ENCODE measurements around the gene FGF12.

The FGF12 gene

DNA sequence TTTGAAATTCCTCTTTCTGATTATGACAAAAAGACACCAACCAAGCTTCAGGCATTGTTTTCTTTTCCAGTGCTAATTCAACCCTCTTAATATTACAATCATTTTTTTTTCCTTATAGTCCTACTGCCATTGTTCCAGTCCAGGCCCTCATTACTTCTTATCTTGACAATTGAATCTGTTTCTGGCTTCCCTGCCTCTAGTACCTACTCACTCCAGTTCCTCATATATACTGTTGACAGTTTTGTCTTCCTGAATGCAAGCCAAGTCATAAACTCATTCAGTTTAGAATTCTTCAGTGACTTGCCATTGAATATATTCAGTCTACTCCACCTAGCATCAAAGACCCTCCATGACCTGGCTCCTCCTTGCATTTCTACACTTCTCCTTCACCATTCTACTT, 507.4 kb downstream of the FGF12 start:
- in situ Hi-C loops (cut with MboI; ENCODE audit: low sequenced_read_pairs), result loop anchor here (25.0 kb wide), 1 partner anchor 217 kb away; no protein-coding TSS in a partner anchor

DNA sequence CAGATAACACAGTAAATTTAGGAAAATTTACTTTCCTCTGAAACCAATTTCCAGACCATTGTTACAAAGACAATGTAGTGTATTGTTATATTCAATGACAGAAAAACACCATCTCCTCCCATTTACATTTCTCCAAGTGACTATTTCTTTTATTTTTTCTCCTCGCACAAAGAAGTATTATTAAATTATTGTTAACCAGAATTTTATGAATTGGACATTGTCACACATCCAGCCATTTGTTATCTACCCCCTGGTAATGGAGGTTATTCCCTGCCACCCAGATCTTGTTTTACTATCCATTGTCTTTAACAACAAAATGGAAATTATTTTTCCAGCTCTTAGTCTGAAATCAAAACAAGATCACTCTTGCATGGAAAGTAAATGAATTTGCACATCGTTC, 511.3 kb downstream of the FGF12 start:
- in situ Hi-C loops (cut with MboI; ENCODE audit: low sequenced_read_pairs), result loop anchor here (25.0 kb wide), 1 partner anchor 221 kb away; no protein-coding TSS in a partner anchor

DNA sequence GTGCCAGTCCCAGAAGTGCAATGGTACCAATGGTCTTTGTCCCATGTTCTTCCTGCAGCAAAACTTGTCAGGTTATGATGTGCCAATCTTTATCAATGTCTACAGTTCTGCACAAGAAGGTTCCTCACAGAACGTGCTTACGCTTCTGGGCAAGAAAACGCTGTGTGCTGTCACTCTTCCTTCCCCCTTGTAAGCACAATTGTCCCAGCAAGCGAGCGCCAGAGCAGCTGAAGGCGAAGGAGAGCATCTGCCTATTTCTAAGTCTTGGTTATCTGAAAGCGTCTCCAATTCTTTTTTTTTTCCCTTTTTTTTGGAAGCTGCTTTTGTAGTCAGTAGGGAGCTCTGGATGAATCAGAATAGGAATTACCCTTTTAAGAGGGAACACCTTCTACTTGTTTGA, 514.4 kb downstream of the FGF12 start:
- in situ Hi-C loops (cut with MboI; ENCODE audit: low sequenced_read_pairs), result loop anchor here (25.0 kb wide), 1 partner anchor 224 kb away; no protein-coding TSS in a partner anchor

DNA sequence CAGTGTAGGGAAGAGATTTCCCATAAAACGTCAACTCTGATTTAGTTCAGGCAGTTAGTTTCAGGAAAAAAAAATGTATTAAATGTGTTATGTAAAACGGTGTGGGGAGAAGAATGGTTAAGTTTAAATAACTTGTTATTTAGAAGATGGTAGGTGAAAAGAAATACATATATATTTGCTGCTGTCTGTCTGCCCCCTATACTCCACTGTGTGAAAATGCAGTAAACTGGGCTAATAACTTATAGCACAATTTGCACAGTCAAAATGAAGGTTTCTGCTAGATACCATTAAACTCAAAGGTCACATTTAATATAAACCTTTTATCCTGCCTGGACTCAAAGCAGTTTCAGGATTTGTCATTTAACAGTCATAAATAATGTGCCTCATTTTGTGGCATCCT, 515.0 kb downstream of the FGF12 start:
- in situ Hi-C loops (cut with MboI; ENCODE audit: low sequenced_read_pairs), result loop anchor here (25.0 kb wide), 1 partner anchor 225 kb away; no protein-coding TSS in a partner anchor

DNA sequence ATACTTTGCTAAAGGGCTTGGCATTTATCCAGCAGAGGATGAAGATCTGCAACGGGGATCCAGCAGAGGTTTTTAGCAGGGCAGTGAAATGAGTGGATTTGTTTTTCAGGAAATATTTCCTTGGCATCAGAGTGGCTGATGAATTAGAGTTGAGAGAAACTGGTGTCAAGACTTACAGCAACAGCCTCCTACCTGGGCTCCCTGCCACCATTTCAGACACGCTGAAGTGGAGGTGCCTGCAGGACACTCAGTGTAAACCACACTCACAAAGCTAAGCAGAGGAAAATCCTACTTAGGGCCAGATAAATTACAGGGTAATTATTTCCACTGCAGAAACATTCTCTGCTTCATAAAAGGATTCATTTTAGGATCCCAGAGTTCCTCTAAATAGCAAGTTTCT, 519.7 kb downstream of the FGF12 start:
- in situ Hi-C loops (cut with MboI; ENCODE audit: low sequenced_read_pairs), result loop anchor here (25.0 kb wide), 1 partner anchor 230 kb away; no protein-coding TSS in a partner anchor

DNA sequence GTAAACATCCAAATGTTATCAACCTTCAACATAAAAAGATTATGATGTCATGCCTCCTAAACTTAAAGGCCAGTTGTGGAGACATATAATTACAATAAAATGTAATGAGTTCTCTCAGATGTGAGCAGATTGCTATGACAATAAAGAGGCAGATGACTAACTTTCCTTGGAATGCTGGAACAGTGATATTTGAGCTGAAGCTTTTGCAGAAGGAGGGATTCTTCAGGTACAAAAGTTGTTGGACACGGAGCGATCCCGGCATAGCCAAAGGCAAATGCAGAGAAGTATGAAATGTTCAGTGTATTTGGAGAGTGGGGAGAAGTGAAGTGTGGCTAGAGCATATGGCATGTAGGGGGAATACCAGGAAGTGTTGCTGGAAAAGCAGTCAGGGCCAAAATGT, 520.1 kb downstream of the FGF12 start:
- in situ Hi-C loops (cut with MboI; ENCODE audit: low sequenced_read_pairs), result loop anchor here (25.0 kb wide), 1 partner anchor 230 kb away; no protein-coding TSS in a partner anchor

DNA sequence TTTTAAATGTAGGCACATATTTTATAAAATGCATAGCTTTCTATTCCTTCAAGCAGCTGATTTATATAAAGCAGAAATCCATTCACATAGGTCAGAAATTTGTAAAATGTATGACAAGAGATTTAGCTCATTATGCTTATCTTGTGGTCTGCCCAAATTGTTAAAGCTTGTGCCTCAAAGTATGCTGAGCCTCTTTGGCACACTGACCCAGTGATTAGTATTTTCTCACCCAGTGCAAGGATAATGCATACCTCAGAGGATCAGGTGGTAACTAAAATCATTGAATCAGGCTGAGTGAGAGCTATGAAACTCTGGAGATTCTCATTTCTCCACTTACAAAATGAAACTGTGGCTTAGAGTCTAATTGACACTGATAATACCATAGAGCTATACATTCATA, 533.3 kb downstream of the FGF12 start:
- in situ Hi-C loops (cut with MboI; ENCODE audit: low sequenced_read_pairs), result no loop called here

DNA sequence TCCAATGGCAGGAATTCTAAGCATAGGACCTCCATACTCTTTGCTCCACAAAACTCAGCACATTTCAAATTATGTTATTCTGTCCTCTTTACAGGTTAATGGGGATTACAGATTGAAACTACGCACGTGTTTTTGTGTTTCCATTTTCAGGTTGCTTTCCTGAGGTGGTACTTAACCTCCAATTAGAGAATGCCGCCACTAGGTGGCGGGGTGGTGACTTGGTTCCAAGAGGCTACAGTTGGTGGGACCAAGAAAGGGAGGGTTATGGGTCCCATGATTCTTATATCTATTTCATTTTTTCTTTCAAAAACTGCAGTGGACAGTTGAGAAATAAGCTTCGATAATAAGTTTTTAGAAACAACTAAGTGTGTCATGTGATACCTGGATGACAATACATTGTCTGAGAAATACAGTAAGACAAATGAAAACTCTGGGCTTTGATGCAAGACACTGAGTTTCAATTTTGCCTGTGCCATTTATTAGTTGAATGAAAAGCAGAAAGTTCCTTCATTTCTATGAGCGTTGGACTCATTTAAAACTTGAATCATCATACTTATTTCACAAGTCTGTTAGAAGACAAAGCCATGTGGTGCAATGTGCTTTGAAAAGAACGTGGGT, 539.0 kb downstream of the FGF12 start:
- in situ Hi-C loops (cut with MboI; ENCODE audit: low sequenced_read_pairs), result no loop called here

DNA sequence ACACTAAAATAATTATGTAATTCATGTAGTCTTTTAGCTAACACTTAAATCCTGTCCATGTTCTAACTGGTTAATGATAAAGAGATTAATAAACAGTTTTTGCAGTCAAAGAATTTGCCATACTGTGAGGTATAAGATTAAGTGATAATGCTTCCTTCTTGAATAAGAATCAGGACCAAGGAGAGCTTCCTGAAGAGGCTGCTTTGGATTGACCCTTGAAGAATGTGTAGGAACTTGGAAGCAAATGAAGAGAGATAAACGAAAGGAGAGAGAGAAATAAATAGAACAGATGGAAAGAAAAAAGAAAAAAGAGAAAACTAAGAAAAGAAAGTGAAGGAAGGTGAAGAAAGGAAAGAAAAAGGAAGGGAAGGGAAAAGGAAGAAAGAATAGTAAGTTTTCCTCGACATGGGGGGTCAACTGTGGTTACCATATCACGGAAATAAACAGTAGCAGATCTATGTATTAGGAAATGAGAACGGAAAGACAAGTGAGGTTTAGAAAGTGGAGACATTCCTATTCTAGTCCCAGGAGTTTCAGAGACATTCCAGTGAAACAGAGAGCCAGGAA, 539.8 kb downstream of the FGF12 start:
- in situ Hi-C loops (cut with MboI; ENCODE audit: low sequenced_read_pairs), result no loop called here

DNA sequence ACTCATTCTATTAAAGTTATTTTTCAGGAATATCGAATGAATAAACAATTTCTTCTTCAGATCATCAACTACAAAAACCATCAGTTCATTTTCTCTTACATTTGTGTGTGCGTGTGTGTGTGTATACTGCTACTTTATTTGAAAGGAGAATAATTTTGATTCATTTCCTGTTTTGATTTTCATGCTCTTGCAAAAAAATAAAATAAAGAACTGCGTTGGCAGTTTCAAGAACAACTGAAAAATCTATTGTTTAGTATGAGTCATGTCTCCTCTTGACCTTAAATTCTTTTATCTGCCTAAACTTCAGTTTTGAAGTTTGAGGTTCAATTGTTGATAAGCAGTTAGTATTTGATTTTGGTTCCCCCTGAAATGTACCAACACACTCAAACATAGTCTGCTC, 540.8 kb downstream of the FGF12 start:
- in situ Hi-C loops (cut with MboI; ENCODE audit: low sequenced_read_pairs), result no loop called here

DNA sequence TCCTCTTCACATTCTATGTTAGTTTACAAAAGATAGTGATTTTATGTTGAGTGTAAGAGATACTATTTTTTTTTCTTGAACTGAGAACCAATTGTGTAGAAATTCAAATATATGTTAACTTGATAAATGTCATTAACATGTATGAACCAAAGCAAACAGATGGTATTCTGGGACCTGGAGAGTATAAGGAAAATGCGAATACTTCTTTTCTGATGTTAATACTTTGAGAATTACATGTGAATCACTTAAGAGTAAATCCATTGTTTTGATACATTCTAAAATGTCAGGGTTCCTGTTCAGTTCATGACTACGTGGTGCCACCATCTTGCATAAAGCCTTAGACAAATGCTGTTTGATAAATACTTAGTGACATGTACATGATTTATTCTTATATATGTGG, 541.3 kb downstream of the FGF12 start:
- in situ Hi-C loops (cut with MboI; ENCODE audit: low sequenced_read_pairs), result no loop called here

DNA sequence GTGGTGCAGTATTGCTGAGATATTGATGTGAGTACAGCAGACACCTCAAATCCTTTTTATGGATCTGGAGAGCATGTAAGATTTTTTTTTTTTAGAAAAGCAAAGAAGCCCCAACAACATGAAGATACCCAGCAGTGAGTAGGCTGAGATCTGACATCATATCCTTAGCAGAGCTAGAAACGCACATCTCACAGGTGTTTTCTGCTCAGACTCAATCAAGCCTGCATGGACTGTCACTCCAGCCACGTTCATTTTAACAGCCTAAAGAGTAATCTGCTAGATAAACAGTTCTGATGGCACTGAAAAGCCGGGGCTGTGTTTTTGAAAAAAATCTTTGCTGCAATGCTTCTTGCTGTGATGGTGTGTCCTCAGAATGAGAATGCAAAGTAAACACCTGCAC, 544.2 kb downstream of the FGF12 start:
- in situ Hi-C loops (cut with MboI; ENCODE audit: low sequenced_read_pairs), result no loop called here

DNA sequence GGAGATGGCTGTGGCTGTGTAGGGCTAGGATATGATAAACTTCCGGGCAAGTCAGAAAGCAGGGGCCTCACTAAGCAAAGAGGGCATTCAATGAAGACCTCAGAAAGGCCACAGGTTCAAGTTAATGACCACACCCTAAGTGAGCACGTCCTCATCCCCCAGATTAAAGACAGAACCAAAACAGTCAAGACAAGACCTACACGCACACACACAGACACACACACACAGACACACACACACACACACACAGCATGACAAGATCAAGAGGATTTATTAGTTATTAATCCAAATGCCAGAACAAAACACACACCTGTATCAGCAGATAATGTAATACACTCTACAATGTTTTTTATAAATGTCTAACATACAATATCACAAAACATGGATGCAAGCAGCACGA, 546.2 kb downstream of the FGF12 start:
- in situ Hi-C loops (cut with MboI; ENCODE audit: low sequenced_read_pairs), result no loop called here

DNA sequence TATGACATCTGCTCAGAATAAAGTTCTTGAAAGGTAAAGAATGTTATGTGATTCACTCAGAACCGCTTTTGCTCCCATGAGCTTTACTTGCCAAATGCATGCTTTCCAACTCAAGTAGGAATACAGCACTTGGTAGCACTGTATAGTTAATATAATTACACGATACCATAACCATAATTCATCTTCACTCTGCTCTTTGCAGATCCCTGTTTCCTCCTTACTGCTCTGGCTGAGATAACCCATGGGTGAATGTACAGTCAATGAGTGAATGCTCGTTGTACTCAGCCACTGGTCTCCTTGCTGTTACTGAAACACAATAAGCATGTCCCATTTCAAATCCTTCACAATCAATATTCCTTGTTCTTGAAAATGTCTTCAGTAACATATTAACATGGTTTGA, 550.0 kb downstream of the FGF12 start:
- in situ Hi-C loops (cut with MboI; ENCODE audit: low sequenced_read_pairs), result no loop called here

DNA sequence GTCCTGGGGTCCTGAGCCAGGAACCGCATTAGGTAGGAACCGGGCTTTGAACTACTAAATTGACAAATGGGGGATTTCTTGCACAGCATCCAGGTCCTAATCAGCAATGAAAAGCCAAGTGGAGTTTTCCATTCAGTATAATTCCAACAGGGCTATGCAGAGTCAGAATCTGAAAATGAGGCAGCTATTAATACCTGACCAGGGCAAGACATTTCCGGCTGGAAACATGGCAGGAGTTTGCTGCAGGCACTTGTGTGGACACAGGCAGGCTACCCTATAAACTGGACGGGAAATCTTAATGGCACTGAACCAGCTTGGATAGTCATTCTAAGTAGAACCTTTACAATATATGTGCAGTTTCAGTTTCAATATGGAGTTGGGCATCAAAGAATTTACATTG, 553.1 kb downstream of the FGF12 start:
- in situ Hi-C loops (cut with MboI; ENCODE audit: low sequenced_read_pairs), result no loop called here

DNA sequence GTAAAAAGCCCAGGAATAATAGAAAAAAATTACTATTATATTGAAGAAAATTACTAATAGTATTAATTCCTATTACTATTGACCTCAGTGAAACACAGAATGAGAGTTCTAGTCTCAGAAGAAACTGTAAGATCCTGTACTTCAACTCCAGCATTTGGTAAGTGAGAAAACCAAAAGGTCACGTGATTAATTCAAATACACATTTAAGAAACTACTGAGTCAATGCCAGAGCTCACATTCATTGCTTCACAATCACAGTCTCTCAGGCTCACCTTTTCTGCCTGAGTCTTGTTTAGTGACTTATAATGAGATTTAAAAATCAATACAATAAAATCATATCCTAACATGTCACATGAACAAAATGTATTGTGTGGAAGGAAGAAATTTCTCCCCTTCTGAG, 556.1 kb downstream of the FGF12 start:
- in situ Hi-C loops (cut with MboI; ENCODE audit: low sequenced_read_pairs), result no loop called here

DNA sequence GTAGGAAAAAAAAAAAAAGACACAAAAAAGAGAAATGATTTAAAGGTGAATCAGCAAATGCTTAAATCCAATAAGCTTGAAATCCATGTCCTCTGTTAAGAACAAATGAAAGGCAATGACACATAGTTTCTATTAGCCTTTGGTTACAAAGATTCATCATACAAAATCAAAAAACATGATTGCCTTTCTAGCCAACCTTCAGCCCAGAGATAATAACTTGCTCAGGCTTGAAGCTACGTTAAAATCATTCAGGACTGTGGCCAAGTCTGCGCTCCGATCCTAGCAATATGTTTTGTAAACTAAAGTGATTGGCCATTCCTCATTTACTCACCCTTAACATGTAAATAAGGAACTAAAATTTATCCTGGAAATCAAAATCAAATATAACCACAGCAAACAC, 556.7 kb downstream of the FGF12 start:
- in situ Hi-C loops (cut with MboI; ENCODE audit: low sequenced_read_pairs), result no loop called here

DNA sequence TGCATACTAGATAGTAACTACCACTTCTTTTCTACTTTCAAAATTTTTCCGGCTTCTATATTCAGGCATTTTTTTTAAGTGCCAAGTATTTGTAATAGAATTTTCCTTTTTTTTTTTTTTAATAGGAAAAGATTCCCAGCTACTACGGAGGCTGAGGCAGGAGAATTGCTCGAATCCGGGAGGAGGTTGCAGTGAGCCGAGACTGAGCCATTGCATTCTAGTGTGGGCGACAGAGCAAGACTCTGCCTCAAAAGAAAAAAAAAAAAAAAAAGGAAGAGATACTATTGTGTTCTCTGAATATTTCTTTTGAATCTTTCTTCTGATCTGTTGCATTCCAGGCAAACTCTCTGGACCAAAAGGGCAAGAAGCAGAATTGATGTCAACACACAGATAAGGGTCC, 557.3 kb downstream of the FGF12 start:
- in situ Hi-C loops (cut with MboI; ENCODE audit: low sequenced_read_pairs), result no loop called here

DNA sequence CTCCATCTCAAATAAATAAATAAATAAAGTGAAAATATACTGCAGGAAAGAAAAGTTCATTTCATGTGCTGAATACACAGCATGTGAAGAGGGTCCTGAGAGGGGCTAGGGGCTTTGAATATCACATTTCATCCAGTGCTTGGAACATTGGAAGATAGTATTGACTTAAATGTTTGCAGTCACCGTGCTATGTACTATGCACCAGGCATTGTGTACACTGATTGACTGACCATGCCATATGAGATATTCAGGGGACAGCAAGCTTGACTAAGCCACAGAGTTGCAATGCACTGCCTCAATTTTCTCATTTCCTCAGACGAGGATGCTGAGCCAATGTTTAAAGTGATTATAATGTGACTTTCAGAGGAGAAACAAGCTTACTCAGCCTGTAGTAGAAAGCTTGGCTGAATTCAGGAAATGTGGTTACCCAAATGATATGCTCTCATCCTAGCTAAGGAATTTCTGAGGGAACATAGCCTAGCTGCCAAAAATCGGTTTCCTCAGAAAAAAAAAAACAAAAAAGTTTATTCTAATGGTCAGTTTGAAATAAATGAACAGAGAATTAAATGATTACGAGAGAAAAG, 557.9 kb downstream of the FGF12 start:
- in situ Hi-C loops (cut with MboI; ENCODE audit: low sequenced_read_pairs), result no loop called here

DNA sequence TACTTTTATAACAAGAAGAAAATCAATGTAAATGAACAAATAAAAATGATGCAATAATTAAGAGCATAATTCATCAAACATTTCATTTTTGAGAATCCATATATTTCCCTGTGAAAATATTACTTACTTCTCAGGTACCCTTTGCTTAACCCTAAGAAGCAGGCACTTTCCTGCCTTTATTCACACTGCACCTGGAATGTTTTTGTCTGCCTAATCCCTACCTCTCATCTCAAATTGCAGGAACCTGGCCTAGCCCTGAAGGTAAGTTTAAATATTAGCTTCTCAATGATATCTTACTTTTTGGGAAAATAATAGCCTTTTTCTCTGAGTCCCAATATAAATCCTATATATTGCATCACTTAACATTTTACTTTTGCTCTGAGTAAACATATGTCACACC, 559.1 kb downstream of the FGF12 start:
- in situ Hi-C loops (cut with MboI; ENCODE audit: low sequenced_read_pairs), result no loop called here

DNA sequence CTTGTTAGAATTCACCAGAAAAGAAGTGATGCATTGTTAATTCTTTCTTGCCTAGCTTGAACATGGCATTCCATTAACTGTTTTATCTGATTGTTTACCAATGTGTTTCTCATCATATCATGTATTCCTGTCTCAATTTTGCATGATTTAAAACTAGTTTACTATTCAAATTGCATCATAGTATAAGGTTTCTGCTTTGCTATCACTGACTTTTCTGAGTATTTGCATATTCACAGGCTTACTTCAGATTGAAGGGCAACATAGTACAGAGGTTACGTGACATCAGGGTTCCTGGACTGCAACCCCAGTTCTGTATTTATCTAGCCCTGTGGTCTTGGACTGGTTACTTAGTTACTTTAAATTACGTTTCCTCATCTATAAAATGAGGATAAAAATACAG, 561.8 kb downstream of the FGF12 start:
- in situ Hi-C loops (cut with MboI; ENCODE audit: low sequenced_read_pairs), result no loop called here

DNA sequence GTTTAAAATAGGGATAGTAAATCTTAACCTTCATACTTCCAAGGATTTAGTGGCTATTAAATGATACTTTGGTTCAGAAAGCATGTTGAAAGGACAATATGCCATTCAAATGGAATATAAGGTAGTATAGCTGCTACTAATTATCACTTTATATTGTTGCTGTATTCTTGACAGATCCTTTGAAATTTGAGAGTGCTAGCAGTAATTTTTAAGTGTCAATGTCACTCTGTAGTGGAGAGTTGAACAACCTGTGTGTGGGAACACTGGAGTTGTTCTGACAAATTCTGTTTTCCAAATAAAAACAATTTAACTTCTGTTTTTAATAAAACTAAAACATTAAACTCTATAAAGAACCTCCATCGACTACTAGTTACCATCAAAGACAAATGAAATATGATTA, 565.7 kb downstream of the FGF12 start:
- in situ Hi-C loops (cut with MboI; ENCODE audit: low sequenced_read_pairs), result no loop called here

All from HL-60/S4 treated with phorbol 12-myristate 13-acetate at 8.2 ng/mL for 4 days and 3 days (cell line).